ENCODE measurements around the gene AMPH.

The AMPH gene

GRCh38 chr7:38630720-38631673, at the start of gene AMPH:
Gene AMPH, minus strand, starts transcription at chr7:38631373. Its CDS starts 22 bp downstream, at chr7:38631351.
- no peak for DNase-seq

- no peak for DNase-seq
Measured at GRCh38 chr7:38679419-38679818, 48.2 kb upstream of the AMPH start.

GRCh38 chr7:38678698-38679054, 47.5 kb upstream of the AMPH start:
- DNase-seq: no peak

GRCh38 chr7:38677981-38678697, 47.0 kb upstream of the AMPH start:
- no peak for DNase-seq

- DNase-seq: no peak
Measured at GRCh38 chr7:38675494-38676106, 44.4 kb upstream of the AMPH start.

GRCh38 chr7:38674513-38674912, 43.3 kb upstream of the AMPH start:
- DNase-seq: no peak

GRCh38 chr7:38673795-38674194, 42.6 kb upstream of the AMPH start:
- no peak for DNase-seq

- no peak for DNase-seq
Measured at GRCh38 chr7:38671911-38672905, 41.0 kb upstream of the AMPH start.

GRCh38 chr7:38669965-38670520, 38.9 kb upstream of the AMPH start:
- no peak for DNase-seq

- no peak for DNase-seq
Measured at GRCh38 chr7:38664972-38665371, 33.8 kb upstream of the AMPH start.

GRCh38 chr7:38660427-38661099, 29.4 kb upstream of the AMPH start:
- peak; percentile 56 for DNase-seq

GRCh38 chr7:38659931-38660330, 28.8 kb upstream of the AMPH start:
- DNase-seq: no peak

- no peak for DNase-seq
Measured at GRCh38 chr7:38658921-38659320, 27.7 kb upstream of the AMPH start.

- no peak for DNase-seq
Measured at GRCh38 chr7:38656968-38657367, 25.8 kb upstream of the AMPH start.

GRCh38 chr7:38655833-38656774, 24.9 kb upstream of the AMPH start:
- no peak for DNase-seq

- DNase-seq: no peak
Measured at GRCh38 chr7:38637957-38638356, 6.8 kb upstream of the AMPH start.

GRCh38 chr7:38632411-38632810, 1.2 kb upstream of the AMPH start:
- DNase-seq: no peak

- no peak for DNase-seq
Measured at GRCh38 chr7:38629651-38630510, 1.3 kb downstream of the AMPH start.
